IMR-90 (cell line): ENCODE measurements around the gene PTPRN2.

Experiments
- MAFK ChIP-seq: IDR thresholded peaks from 2 replicates; pipeline ENCODE4 v1.6.1; 2012; ENCODE audit warnings: low read depth, low read length, improper control_type of control experiment
- TF ChIP-seq, protein P1 (sequence below): fragments of 150-350 bp; IDR thresholded peaks from 2 replicates; pipeline ENCODE4 v1.6.1; 2016; ENCODE audit warnings: low read depth, mild to moderate bottlenecking, low read length, moderate library complexity, borderline replicate concordance

DNA sequence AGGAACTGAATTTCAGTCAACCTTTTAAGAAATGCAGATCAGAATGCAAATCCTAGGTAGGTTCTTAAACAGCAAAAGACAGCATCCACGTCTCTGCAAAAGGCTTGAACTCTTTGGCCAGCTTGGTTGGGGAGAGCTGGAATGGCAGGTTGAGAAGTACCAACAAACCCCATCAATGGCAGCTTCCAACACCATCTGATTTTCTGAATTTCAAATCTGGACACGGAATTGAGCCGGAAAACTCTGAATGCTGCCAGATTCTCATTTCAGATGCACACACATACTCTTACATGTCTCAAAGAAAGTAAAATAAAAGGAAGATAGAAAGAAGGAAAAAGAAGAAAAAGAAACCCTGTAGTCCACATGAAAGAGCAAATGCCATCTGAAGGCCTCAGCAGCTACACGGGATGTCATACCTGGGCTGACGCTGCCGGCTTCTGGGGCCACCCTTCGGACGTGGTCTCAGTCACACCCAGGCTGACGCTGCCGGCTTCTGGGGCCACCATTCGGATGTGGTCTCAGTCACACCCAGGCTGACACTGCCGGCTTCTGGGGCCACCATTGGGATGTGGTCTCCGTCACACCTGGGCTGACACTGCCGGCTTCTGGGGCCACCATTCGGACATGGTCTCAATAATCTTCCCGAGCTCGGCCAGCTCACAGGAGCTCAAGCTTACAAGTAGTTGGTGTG lies 165.3 kb downstream of the PTPRN2 start:
- no peak for TF ChIP-seq MAFK
- TF ChIP-seq, protein P1, sequence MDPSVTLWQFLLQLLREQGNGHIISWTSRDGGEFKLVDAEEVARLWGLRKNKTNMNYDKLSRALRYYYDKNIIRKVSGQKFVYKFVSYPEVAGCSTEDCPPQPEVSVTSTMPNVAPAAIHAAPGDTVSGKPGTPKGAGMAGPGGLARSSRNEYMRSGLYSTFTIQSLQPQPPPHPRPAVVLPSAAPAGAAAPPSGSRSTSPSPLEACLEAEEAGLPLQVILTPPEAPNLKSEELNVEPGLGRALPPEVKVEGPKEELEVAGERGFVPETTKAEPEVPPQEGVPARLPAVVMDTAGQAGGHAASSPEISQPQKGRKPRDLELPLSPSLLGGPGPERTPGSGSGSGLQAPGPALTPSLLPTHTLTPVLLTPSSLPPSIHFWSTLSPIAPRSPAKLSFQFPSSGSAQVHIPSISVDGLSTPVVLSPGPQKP, result no peak
